Panc1 (cell line): ENCODE results near the gene MRGPRE. TPM values are rescaled to one million over a fixed set of nuclear protein-coding genes. Genes with fewer than 3 reads are reported as not detected.

Source experiments
- ATAC-seq: fragments of 200-7000 bp; cut with Tn5 transposase; 2 replicates; pipeline ENCODE4 v1.9.1; 2020; ENCODE audit warnings: mild to moderate bottlenecking, moderate library complexity
- BruUV-seq: library from RNA; stranded (reverse); fragments of 400-500 nt; replicated peaks from 2 replicates; lab custom pipeline; 2021; lab: Mats Ljungman, UMichigan
- CTCF ChIA-PET: fragments of 300-600 bp; sonication (Branson Sonifier 250); formaldehyde crosslinking; loops from one replicate; lab custom pipeline; 2022; ENCODE audit warnings: antibody characterized with exemption; lab: Charles Lee
- POLR2A ChIA-PET: fragments of 300-600 bp; sonication (Branson Sonifier 250); formaldehyde crosslinking; loops from one replicate; lab custom pipeline; 2022; ENCODE audit warnings: antibody characterized with exemption; lab: Charles Lee
- DNase-seq: peaks from one replicate; pipeline ENCODE4 v3.0.0-alpha.2; 2010; ENCODE audit warnings: low read depth, low spot score
- H3K27ac ChIP-seq: 2 replicates; pipeline ENCODE4 v1.5.1; 2011; ENCODE audit warnings: mild to moderate bottlenecking, low read length, inconsistent platforms
- H3K27me3 ChIP-seq: fragments of 200-500 bp; sonication (Bioruptor generic); 2 replicates; pipeline ENCODE4 v1.6.0; 2014; ENCODE audit warnings: low read length, inconsistent platforms; ENCODE audit not compliant: control insufficient read depth, insufficient read depth
- H3K36me3 ChIP-seq: fragments of 200-500 bp; sonication (Bioruptor generic); 2 replicates; pipeline ENCODE4 v1.5.1; 2014; ENCODE audit warnings: inconsistent platforms, mild to moderate bottlenecking, low read length, moderate library complexity; ENCODE audit not compliant: control insufficient read depth, insufficient read depth
- H3K4me1 ChIP-seq: 2 replicates; pipeline ENCODE4 v1.5.1; 2011; ENCODE audit warnings: inconsistent platforms, mild to moderate bottlenecking, low read length, moderate library complexity; ENCODE audit not compliant: control insufficient read depth, insufficient read depth
- H3K4me3 ChIP-seq, 2 experiments: 2 replicates each; pipeline ENCODE4 v1.5.1; 2011 to 2012; ENCODE audit warnings: low read depth in 2 of 2, low read length in 2 of 2, mild to moderate bottlenecking in 2 of 2, inconsistent platforms in 1 of 2, moderate library complexity in 1 of 2
- H3K9me3 ChIP-seq: fragments of 200-500 bp; sonication (Bioruptor generic); 2 replicates; pipeline ENCODE4 v1.5.1; 2014; ENCODE audit warnings: low read depth, mild to moderate bottlenecking, inconsistent platforms, low read length, moderate library complexity; ENCODE audit not compliant: control insufficient read depth, insufficient read depth
- CTCF ChIP-seq: fragments of 450-650 bp; IDR thresholded peaks from 2 replicates; pipeline ENCODE4 v1.5.1; 2017; ENCODE audit warnings: mild to moderate bottlenecking
- POLR2AphosphoS5 ChIP-seq: IDR thresholded peaks from 2 replicates; pipeline ENCODE4 v1.6.1; 2012; ENCODE audit warnings: mild to moderate bottlenecking, low read depth, low read length, moderate library complexity
- REST ChIP-seq, 2 experiments: IDR thresholded peaks; 2 replicates each; pipeline ENCODE4 v1.6.1; 2011 to 2012; ENCODE audit warnings: low read depth in 2 of 2, control low read depth in 1 of 2, low read length in 1 of 2, mild to moderate bottlenecking in 1 of 2, moderate library complexity in 1 of 2; ENCODE audit not compliant: insufficient read depth in 1 of 2
- SIN3A ChIP-seq: IDR thresholded peaks from 2 replicates; pipeline ENCODE4 v1.6.1; 2012; ENCODE audit warnings: low read depth, mild to moderate bottlenecking, low read length, moderate library complexity, borderline replicate concordance; ENCODE audit not compliant: insufficient read depth
- TCF7L2 ChIP-seq: IDR thresholded peaks from 2 replicates; pipeline ENCODE4 v1.6.1; 2011; ENCODE audit warnings: mild to moderate bottlenecking, low read depth, low read length, inconsistent platforms
- in situ Hi-C: cut with HindIII; loops from 2 replicates; pipeline ENCODE4 v1.10.0; 2016; ENCODE audit warnings: low sequenced_read_pairs, low pct_unique_long_range_greater_than_20kb
- intact Hi-C: fragments of 100-400 bp; cut with micrococcal nuclease; formaldehyde crosslinking; loops from one replicate; pipeline ENCODE4 v1.10.0; 2022; ENCODE audit not compliant: unreplicated experiment
- total RNA-seq: library from RNA; stranded (reverse); gene quantifications from one replicate; pipeline ENCODE4 v1.2.1, GENCODE V29; 2021; ENCODE audit not compliant: unreplicated experiment

MRGPRE gene
- total RNA-seq, 1 experiment from 2014 or later: 0.13 TPM

GRCh38 chr11:3223932-3224381 is 8.3 kb downstream of the MRGPRE start:
- CTCF ChIA-PET: no interaction called here
- no peaks in the 10 kb centered on the region for H3K36me3 ChIP-seq
- in situ Hi-C loops (no loop called here), intact Hi-C loops (loop anchor here (10.0 kb wide), 1 partner anchor 289 kb away; no protein-coding TSS in a partner anchor)
- no peaks in the 10 kb centered on the region for H3K9me3 ChIP-seq
- no peak overlapping the region for H3K27ac ChIP-seq
- H3K27me3 ChIP-seq: peaks cover 4% of the 10 kb centered on the region; the same call in 1 of the 2 replicates
- POLR2A ChIA-PET: no interaction called here
- no peaks in the 10 kb centered on the region for H3K4me1 ChIP-seq
- no TSS peak for BruUV-seq
- DNase-seq (no peak), ATAC-seq (no peak)
- no peak for TF ChIP-seq SIN3A
- no peak for TF ChIP-seq CTCF
- no peak for TF ChIP-seq POLR2AphosphoS5
- TF ChIP-seq REST (IDR thresholded peaks at IDR 0.05; ENCODE audit: insufficient read depth in 1 of 2, low read depth in 2 of 2, low read length in 1 of 2): no peak
- no peak for TF ChIP-seq TCF7L2
- H3K4me3 ChIP-seq: no peak overlapping the region

DNA sequence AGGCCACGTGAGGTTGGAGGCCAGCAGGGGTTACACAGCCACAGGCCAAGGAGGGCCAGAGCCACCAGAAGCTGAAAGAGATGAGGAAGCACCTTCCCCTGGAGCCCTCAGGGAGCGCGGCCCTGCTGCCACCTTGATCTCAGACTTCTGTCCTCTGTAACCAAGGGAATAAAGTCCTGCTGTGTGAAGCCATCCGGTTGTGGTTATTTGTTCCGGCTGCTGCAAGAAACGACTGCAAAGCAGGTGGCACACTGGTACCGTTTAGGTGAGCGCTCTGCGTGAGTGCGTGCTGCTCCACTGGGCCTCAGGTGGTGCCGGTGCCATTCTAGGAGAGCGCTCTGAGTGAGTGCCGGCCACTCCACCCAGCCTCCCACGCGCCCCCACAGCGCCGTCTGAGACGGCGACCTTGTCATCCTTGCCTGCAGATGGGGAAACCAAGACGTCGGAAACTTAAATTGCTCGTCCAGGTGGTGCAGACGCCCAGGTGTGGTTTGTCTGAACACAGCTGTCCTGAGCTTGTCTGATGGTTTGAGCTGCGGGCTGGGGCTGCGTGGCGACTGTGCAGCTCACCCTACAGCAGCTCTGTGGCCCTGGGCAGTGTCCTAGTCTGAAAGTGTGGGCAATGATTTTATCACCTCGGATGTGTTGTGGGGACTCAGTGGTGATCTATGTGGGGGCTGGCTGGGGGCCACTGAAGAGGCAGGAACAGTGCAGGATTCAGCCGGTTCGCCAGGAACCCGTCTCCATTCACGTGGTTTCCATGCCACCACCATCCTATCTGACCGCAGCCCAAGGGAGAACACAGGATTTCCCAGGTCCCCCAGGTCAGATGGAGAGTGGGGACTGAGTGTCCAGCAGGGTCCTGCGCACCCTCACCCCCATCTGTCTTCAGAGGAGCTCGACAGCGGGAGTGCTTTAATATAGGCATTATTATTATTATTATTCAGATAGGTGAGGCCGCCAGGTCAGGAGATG is 9.0 kb downstream of the MRGPRE start:
- H3K27ac ChIP-seq: no peak overlapping the region
- BruUV-seq: no TSS peak
- ATAC-seq (no peak), DNase-seq (no peak)
- intact Hi-C loops (loop anchor here (10.0 kb wide), 1 partner anchor 288 kb away; no protein-coding TSS in a partner anchor), in situ Hi-C loops (no loop called here)
- no peak overlapping the region for H3K4me3 ChIP-seq
- POLR2A ChIA-PET: no interaction called here
- no peaks in the 10 kb centered on the region for H3K4me1 ChIP-seq
- H3K36me3 ChIP-seq: no peaks in the 10 kb centered on the region
- TF ChIP-seq REST (IDR thresholded peaks at IDR 0.05; ENCODE audit: insufficient read depth in 1 of 2, low read depth in 2 of 2, low read length in 1 of 2): no peak
- TF ChIP-seq POLR2AphosphoS5: no peak
- TF ChIP-seq TCF7L2: no peak
- no peak for TF ChIP-seq CTCF
- H3K27me3 ChIP-seq: peaks cover 4% of the 10 kb centered on the region; the same call in 1 of the 2 replicates
- H3K9me3 ChIP-seq: no peaks in the 10 kb centered on the region
- CTCF ChIA-PET: no interaction called here
